GM10266 (cell line): ENCODE results near the gene GDF2.

Experiments
- DNase-seq: peaks from one replicate; pipeline ENCODE4 v3.0.0; 2012; ENCODE audit errors: extremely low spot score
- TF ChIP-seq, protein P1 (sequence below): IDR thresholded peaks from 2 replicates; pipeline ENCODE4 v1.5.1; 2012; ENCODE audit warnings: mild to moderate bottlenecking, low read depth; ENCODE audit not compliant: control insufficient read depth, insufficient read depth; ENCODE audit errors: missing control alignments

The GDF2 gene

GRCh38 chr10:47359626-47360418 lies 37.6 kb downstream of the GDF2 start:
- TF ChIP-seq, protein P1, sequence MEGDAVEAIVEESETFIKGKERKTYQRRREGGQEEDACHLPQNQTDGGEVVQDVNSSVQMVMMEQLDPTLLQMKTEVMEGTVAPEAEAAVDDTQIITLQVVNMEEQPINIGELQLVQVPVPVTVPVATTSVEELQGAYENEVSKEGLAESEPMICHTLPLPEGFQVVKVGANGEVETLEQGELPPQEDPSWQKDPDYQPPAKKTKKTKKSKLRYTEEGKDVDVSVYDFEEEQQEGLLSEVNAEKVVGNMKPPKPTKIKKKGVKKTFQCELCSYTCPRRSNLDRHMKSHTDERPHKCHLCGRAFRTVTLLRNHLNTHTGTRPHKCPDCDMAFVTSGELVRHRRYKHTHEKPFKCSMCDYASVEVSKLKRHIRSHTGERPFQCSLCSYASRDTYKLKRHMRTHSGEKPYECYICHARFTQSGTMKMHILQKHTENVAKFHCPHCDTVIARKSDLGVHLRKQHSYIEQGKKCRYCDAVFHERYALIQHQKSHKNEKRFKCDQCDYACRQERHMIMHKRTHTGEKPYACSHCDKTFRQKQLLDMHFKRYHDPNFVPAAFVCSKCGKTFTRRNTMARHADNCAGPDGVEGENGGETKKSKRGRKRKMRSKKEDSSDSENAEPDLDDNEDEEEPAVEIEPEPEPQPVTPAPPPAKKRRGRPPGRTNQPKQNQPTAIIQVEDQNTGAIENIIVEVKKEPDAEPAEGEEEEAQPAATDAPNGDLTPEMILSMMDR = no peak

GRCh38 chr10:47360419-47361040 lies 38.3 kb downstream of the GDF2 start:
- TF ChIP-seq, protein P1 = no peak
- DNase-seq = no peak

More at GRCh38 chr10:47359626-47360418, 37.6 kb downstream of the GDF2 start:
- no peak for DNase-seq

GRCh38 chr10:47361293-47361692 lies 39.0 kb downstream of the GDF2 start:
- TF ChIP-seq, protein P1 = peak; percentile 62
- peak; percentile 53 for DNase-seq

GRCh38 chr10:47362199-47362598 lies 39.9 kb downstream of the GDF2 start:
- TF ChIP-seq, protein P1 = no peak
- DNase-seq = no peak

DNA sequence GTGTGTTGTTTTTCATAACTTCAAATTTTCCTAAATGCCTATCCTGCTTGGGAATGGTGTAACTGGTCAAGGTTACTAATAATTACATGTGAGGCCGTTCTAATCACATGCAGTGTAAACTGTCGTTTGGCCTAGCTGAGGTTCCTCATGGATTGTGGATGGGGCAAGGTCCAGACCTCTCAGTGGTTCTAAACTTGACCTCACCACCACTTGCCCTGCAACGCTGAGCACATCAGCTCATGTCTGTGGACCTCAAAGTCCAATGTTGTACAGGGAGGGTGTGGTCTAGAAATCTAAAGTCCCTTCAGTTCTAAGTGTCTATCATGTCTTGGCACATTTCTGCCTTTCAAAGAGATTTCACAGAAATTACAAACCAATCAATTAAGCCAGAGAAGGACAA lies 41.5 kb downstream of the GDF2 start:
- TF ChIP-seq, protein P1 = no peak
- DNase-seq = no peak

GRCh38 chr10:47364366-47364765 lies 42.1 kb downstream of the GDF2 start:
- TF ChIP-seq, protein P1 = no peak
- no peak for DNase-seq

DNA sequence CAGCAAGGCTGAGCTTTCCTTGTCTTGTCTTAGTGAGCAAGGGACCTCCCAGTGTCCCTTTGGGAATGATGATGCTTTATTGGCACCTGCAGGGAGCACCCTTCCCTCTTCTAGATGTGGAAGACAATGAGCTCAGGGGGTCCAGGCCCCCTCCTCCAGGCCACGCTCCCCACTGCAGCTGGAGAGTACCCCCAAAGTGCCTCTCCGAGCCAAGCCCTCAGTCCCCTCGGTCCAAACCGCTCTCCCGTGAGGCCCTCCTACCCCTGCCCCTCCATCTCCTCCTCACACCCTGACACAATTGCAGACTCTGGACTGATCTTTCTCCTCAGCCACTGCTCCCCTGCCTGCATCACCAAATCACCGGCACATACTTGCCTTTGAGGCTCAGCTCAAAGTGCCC lies 42.7 kb downstream of the GDF2 start:
- TF ChIP-seq, protein P1 = no peak
- no peak for DNase-seq
